MG63 (cell line): ENCODE measurements around the gene SP1. TPM values are rescaled to one million over a fixed set of nuclear protein-coding genes. Genes with fewer than 3 reads are reported as not detected.
"Not testable (repeated sequence)": the region's sequence is repeated elsewhere in the genome, so short reads cannot be mapped to it uniquely, and the experiment has no call there.

ENCODE experiments used
- DNase-seq: peaks from one replicate; pipeline ENCODE4 v3.0.0-alpha.2; 2020
- H3K27me3 ChIP-seq: fragments of 250-450 bp; sonication (Bioruptor Pico); 2 replicates; pipeline ENCODE4 v1.5.1; 2020; ENCODE audit warnings: mild to moderate bottlenecking, moderate library complexity
- H3K36me3 ChIP-seq: fragments of 250-450 bp; sonication (Bioruptor Pico); 2 replicates; pipeline ENCODE4 v1.5.1; 2020; ENCODE audit warnings: mild to moderate bottlenecking, moderate library complexity
- H3K4me3 ChIP-seq: fragments of 250-450 bp; sonication (Bioruptor Pico); 2 replicates; pipeline ENCODE4 v1.5.1; 2020; ENCODE audit warnings: mild to moderate bottlenecking, moderate library complexity
- H3K9me3 ChIP-seq: fragments of 250-450 bp; sonication (Bioruptor Pico); 2 replicates; pipeline ENCODE4 v1.5.1; 2020; ENCODE audit warnings: mild to moderate bottlenecking, moderate library complexity
- total RNA-seq: library from RNA; depleted of rRNA; stranded (reverse); fragments of >200 nt; shearing (Covaris generic); gene quantifications from 2 replicates; pipeline ENCODE4 v1.2.3, GENCODE V29; 2014; ENCODE audit warnings: low replicate concordance; rRNA removed

The SP1 gene
- total RNA-seq, result 22.3 and 26.3 TPM in 2 replicates

- H3K4me3 ChIP-seq, result peak within 1 kb of the TSS; percentile 53
- H3K36me3 ChIP-seq, result peaks cover 36% of the 10 kb centered on the region
- no peaks in the 10 kb centered on the region for H3K9me3 ChIP-seq
- DNase-seq, result peak; percentile 93
- H3K27me3 ChIP-seq, result no peaks in the 10 kb centered on the region
Observed at GRCh38 chr12:53380104-53380793, at the start of gene SP1. Gene SP1 (plus strand): TSS chr12:53380176. CDS start chr12:53380292, 116 bp downstream.

DNA sequence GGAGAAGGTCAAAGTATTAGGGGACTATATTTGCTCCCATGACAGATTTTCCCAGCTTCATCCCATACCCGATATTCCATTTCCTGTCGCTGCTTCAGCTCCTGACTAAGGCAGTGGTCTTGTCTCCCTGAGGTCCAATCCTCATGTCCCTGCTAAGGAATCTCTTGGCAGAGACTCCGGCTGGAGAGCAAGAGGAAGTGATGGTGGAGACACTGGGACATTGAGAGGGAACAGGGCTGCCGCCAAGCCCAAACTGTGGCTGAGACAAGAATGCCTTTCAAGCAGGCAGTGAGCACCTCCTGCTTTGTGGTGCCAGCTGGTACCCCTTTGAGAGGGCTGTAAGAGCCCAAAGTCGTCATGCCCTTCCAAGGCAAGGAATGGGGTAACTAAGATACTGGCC is 49.3 kb upstream of the SP1 start:
- no peak for DNase-seq
- Histone ChIP-seq H3K27me3 (no peaks in the 10 kb centered on the region), H3K4me3 (no peak overlapping the region), H3K9me3 (no peaks in the 10 kb centered on the region), H3K36me3 (no peaks in the 10 kb centered on the region)

DNA sequence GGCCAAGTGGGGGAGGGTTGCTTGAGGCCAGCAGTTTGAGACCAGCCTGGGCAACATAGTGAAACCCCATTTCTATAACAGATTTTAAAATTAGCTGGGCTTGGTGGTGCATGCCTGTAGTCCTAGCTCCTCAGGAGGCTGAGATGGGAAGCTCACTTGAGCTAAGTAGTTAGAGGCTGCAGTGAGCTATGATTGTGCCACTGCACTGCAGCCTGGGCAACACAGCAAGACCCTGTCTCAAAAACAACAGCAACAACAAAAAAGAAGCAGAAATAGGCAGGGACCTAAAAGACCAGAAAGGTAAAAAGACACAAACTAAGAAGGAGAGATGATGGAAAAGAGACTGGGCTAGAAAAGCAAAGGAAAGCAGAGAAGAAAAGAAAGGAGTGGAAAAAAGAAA is 47.6 kb upstream of the SP1 start:
- H3K9me3 ChIP-seq, H3K4me3 ChIP-seq, DNase-seq, H3K36me3 ChIP-seq, H3K27me3 ChIP-seq: not testable (repeated sequence)

- Histone ChIP-seq H3K27me3 (no peaks in the 10 kb centered on the region; the same call in 1 of the 2 replicates), H3K36me3 (no peaks in the 10 kb centered on the region), H3K9me3 (no peaks in the 10 kb centered on the region), H3K4me3 (no peak overlapping the region)
- no peak for DNase-seq
Observed at GRCh38 chr12:53332744-53333143, 47.2 kb upstream of the SP1 start.

DNA sequence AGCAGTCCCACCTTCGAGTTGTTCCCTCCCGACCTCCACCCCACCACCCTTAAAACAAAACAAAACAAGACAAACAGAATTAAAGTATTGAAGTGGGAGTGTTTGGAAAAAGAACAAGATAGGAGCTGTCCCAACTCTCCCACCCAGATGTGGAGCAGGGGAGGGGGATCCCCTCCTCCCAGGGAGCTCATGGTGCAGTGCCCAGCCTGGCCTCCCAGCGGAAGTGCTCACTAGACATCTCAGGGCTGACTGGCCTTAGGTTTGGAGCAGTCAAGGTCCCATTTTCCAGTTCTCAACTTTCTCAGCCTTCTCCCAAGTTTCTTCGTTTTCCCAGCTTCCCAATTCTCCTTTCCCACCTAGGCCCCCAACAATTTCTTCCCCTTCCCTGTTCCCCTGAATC is 46.7 kb upstream of the SP1 start:
- no peaks in the 10 kb centered on the region for H3K36me3 ChIP-seq
- H3K9me3 ChIP-seq, result no peaks in the 10 kb centered on the region
- no peak overlapping the region for H3K4me3 ChIP-seq
- no peaks in the 10 kb centered on the region; the same call in 1 of the 2 replicates for H3K27me3 ChIP-seq
- DNase-seq, result no peak

GRCh38 chr12:53333845-53334244 is 46.1 kb upstream of the SP1 start:
- no peak for DNase-seq

DNA sequence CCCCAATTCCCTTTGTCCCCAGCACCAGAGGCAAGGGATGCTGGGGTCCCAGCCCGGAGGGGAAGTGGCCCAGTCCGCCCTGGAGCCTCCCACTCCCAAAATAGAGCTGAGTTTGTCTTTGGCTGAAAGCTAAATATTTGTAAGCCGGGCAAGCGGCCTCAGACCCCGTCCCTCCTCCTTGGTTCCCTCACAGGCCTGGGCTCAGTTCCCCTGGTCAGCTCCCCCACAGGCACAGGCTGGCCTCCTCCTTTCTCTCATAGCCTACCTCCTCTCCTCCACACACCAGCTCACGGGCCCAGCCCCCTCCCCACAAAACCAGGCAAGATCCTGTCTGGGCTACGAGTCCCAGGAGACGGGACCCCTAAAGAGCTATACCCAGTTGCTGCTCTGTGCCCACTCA is 45.2 kb upstream of the SP1 start:
- no peak for DNase-seq
- Histone ChIP-seq H3K27me3 (peaks cover 2% of the 10 kb centered on the region; the same call in 1 of the 2 replicates), H3K9me3 (no peaks in the 10 kb centered on the region)

More at GRCh38 chr12:53333845-53334244, 46.1 kb upstream of the SP1 start:
- H3K36me3 ChIP-seq, result no peaks in the 10 kb centered on the region
- H3K9me3 ChIP-seq, result no peaks in the 10 kb centered on the region
- peaks cover 2% of the 10 kb centered on the region; the same call in 1 of the 2 replicates for H3K27me3 ChIP-seq
- H3K4me3 ChIP-seq, result no peak overlapping the region

DNA sequence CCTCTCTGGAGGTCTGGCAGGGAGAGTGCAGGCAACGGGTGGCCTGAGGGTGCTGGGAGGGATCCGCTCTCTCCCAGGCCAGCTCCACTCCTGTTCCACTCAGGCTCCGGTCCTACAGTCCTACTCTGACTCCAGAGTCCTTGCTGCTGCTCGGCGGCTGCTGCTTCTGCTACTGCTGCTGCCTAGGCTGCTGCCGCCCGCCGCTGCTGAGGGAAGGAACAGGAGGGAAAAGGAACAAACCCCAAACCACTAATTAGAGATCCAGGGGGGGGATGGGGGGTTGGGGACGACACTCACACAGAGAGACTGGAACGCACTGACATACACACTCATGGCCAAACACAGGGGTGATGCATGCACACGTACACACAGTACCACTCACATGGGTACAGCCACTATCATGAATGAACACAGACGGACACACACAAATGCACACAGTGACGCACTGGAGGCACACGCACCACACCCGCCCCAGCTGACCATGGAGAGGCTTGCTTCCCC is 43.7 kb upstream of the SP1 start, which contains the start of gene SP7:
Gene SP7 (minus strand): TSS at position 174 of the 501 bp plus-strand sequence. CDS start 708 bp downstream, outside the sequence.
- Histone ChIP-seq H3K4me3 (no peak within 1 kb of the TSS), H3K9me3 (no peaks in the 10 kb centered on the region), H3K36me3 (no peaks in the 10 kb centered on the region), H3K27me3 (peaks cover 2% of the 10 kb centered on the region; the same call in 1 of the 2 replicates)
- no peak for DNase-seq

More for the DNA sequence above, 45.2 kb upstream of the SP1 start:
- H3K36me3 ChIP-seq, result no peaks in the 10 kb centered on the region
- no peak overlapping the region for H3K4me3 ChIP-seq

DNA sequence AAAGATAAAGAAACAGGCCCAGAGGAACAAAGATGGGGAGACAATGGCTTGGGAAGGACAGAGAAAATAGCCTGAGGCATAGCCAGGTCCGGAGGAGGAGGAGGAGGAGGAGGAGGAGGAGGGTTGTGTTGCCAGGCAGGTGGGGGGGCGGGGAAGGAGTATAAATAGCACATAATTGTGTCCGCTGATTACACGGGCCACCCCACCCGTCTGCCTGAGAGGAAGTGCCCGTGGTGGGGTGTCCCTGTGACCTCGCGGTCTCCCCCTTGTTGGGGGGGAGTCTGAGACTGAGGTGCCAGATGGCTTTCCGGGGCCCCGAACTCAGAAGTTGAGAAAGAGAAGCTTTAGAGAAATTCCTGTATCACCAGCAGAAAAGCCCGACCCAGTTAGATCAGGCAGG is 42.0 kb upstream of the SP1 start:
- Histone ChIP-seq H3K9me3 (no peaks in the 10 kb centered on the region), H3K27me3 (peaks cover 2% of the 10 kb centered on the region; the same call in 1 of the 2 replicates), H3K36me3 (no peaks in the 10 kb centered on the region), H3K4me3 (no peak overlapping the region)
- no peak for DNase-seq

GRCh38 chr12:53338916-53339315 is 41.1 kb upstream of the SP1 start:
- H3K27me3 ChIP-seq, result peaks cover 2% of the 10 kb centered on the region; the same call in 1 of the 2 replicates
- H3K9me3 ChIP-seq, result no peaks in the 10 kb centered on the region
- H3K4me3 ChIP-seq, result no peak overlapping the region
- no peaks in the 10 kb centered on the region for H3K36me3 ChIP-seq
- DNase-seq, result no peak

DNA sequence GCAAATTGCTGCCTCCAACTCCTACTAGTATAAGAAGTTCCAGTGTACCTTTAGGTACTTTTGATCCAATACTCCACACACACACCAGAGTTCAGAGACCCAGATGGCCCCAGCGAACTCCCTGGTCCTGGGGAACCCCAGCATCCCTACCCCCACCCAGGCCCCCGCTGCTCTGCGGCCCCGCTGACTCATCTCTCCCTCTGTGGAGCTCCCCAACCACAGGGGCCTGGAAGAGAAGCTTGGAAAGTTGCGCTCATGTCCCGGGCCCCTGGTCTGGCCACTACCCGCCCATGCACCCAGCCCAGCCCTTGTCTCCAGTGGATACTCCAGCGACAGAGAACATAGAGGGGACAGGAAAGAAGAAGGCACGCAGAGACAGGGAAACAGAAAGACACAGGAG is 39.6 kb upstream of the SP1 start:
- peaks cover 2% of the 10 kb centered on the region; the same call in 1 of the 2 replicates for H3K27me3 ChIP-seq
- H3K4me3 ChIP-seq, result no peak overlapping the region
- H3K9me3 ChIP-seq, result no peaks in the 10 kb centered on the region
- DNase-seq, result no peak
- H3K36me3 ChIP-seq, result no peaks in the 10 kb centered on the region

DNA sequence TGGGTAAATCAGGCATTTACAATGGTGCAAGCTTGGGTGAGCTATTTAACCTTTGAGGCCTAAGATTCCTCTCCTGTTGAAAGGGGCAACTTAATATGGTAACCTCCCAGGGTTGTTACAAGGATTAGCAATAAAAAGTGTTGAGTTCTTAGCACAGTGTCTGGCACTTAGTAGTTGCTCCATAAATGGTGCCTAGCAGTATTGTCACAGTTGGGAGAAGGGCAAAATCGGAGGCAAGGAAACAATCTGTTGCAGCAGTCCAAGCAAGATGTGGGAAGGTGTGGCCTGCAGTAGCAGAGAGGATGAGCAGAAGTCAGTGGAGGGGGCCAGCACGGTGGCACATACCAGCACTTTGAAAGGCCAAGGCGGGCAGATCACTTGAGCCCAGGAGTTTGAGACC is 36.5 kb upstream of the SP1 start:
- no peak for DNase-seq

GRCh38 chr12:53343969-53344368 is 36.0 kb upstream of the SP1 start:
- no peaks in the 10 kb centered on the region for H3K9me3 ChIP-seq
- H3K4me3 ChIP-seq, result no peak overlapping the region
- H3K27me3 ChIP-seq, result no peaks in the 10 kb centered on the region
- no peaks in the 10 kb centered on the region for H3K36me3 ChIP-seq
- DNase-seq, result no peak

More for the DNA sequence above, 36.5 kb upstream of the SP1 start:
- H3K4me3 ChIP-seq, result no peak overlapping the region
- peaks cover 2% of the 10 kb centered on the region; the same call in 1 of the 2 replicates for H3K27me3 ChIP-seq
- no peaks in the 10 kb centered on the region for H3K36me3 ChIP-seq
- H3K9me3 ChIP-seq, result no peaks in the 10 kb centered on the region

- H3K36me3 ChIP-seq, result no peaks in the 10 kb centered on the region
- H3K4me3 ChIP-seq, result peak overlapping the region; percentile 56
- H3K27me3 ChIP-seq, result no peaks in the 10 kb centered on the region
- H3K9me3 ChIP-seq, result no peaks in the 10 kb centered on the region
- DNase-seq, result no peak
Observed at GRCh38 chr12:53344487-53344823, 35.5 kb upstream of the SP1 start.

DNA sequence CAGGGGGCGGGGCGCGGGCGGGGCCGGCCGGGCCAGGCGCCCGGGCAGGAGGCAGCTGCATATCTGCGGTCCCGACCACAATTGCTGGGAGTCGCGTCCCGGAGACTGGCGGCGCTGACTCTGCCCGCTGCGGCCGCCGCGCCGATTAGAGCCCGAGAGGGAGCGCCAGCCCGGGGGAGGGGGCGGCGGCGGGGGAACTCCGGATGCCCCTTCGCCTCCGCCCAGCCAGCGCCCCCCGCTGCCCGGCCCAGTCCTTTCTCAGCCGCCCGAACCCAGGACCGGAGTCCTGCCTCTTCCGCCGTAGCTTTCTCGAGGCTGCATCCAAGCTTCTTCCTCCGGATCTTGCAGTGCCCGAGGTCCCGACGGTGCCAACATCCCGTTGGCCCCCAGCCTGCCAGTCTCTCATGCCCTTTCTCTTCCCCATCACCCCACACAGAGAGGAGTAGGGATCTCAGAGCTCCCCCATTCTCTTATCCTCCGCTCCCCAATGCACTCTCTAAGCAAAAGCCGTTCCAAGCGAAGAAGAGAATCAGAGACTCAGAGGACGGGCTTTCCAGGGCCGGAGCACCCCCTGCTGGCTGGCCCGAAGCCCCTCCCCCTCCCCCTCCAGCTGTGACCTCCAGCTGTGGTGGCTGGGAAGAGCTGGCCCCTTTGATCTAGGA is 35.0 kb upstream of the SP1 start:
- H3K9me3 ChIP-seq, result no peaks in the 10 kb centered on the region
- DNase-seq, result peak; percentile 73
- H3K36me3 ChIP-seq, result no peaks in the 10 kb centered on the region
- peak overlapping the region; percentile 56 for H3K4me3 ChIP-seq
- no peaks in the 10 kb centered on the region for H3K27me3 ChIP-seq

DNA sequence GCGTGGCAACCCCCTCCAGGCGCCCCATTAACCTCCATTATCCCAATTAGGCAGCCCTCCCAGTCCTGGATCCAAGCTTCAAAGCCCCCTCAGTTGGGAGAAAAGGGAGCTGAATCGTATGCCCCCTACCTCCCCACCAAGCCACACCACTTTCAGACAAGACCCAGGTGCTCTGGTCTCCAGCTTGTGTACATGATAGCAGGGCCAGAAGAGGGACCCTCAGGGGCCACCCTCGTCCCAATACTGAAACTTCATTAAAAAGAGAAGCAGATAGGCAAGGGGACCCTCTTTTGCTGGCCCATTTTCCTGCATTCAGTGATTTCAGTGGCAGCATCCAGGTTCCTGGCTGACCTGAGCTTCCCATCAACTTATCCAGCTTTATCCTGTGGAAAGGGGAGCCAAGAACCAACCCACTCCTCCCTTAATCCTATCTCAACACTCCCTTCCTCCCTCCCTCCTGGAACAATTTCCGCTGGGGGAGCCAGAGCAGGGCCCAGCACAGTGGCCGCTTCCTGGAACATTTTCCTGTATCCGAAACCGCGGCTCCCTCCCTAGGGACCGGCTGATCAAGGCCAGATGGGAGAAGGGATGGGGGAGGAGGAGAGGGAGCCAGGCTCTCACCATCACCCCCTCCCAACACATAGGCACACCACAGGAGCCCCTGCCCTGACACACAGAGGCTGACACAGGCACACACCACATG is 34.3 kb upstream of the SP1 start:
- H3K9me3 ChIP-seq, result no peaks in the 10 kb centered on the region
- no peaks in the 10 kb centered on the region for H3K36me3 ChIP-seq
- DNase-seq, result peak; percentile 27
- peak overlapping the region; percentile 56 for H3K4me3 ChIP-seq
- no peaks in the 10 kb centered on the region for H3K27me3 ChIP-seq

- no peaks in the 10 kb centered on the region for H3K9me3 ChIP-seq
- no peaks in the 10 kb centered on the region for H3K27me3 ChIP-seq
- DNase-seq, result no peak
- H3K4me3 ChIP-seq, result no peak overlapping the region
- no peaks in the 10 kb centered on the region for H3K36me3 ChIP-seq
Observed at GRCh38 chr12:53346491-53346890, 33.5 kb upstream of the SP1 start.
